ENCODE data around the gene PCBP3. TPM values are rescaled to one million over a fixed set of nuclear protein-coding genes. Genes with fewer than 3 reads are reported as not detected.
"Not testable (repeated sequence)": the region's sequence is repeated elsewhere in the genome, so short reads cannot be mapped to it uniquely, and the experiment has no call there.

PCBP3 gene
- total RNA-seq, 1 donor from 2014 or later: not detected

- peak; percentile 1 for DNase-seq
These were observed 51.6 kb downstream of the PCBP3 start for GRCh38 chr21:45695086-45695485.

GRCh38 chr21:45698493-45699184 lies 55.1 kb downstream of the PCBP3 start:
- DNase-seq: peak; percentile 61

- DNase-seq: no peak
These were observed 55.9 kb downstream of the PCBP3 start for GRCh38 chr21:45699251-45699942.

- DNase-seq: no peak
These were observed 56.4 kb downstream of the PCBP3 start for GRCh38 chr21:45699966-45700365.

- no peak for DNase-seq
These were observed 56.9 kb downstream of the PCBP3 start for GRCh38 chr21:45700461-45700860.

GRCh38 chr21:45704311-45705108 lies 61.0 kb downstream of the PCBP3 start:
- peak; percentile 3 for DNase-seq

- no peak for DNase-seq
These were observed 62.8 kb downstream of the PCBP3 start for GRCh38 chr21:45706299-45706698.

- no peak for DNase-seq
These were observed 65.6 kb downstream of the PCBP3 start for GRCh38 chr21:45709173-45709572.

GRCh38 chr21:45709696-45710268 lies 66.3 kb downstream of the PCBP3 start:
- DNase-seq: no peak

- not testable (repeated sequence) for DNase-seq
These were observed 66.8 kb downstream of the PCBP3 start for GRCh38 chr21:45710306-45710705.

GRCh38 chr21:45713613-45714012 lies 70.1 kb downstream of the PCBP3 start:
- DNase-seq: no peak

GRCh38 chr21:45715441-45715840 lies 71.9 kb downstream of the PCBP3 start:
- no peak for DNase-seq

GRCh38 chr21:45718413-45718812 lies 74.9 kb downstream of the PCBP3 start:
- DNase-seq: no peak

- no peak for DNase-seq
These were observed 75.8 kb downstream of the PCBP3 start for GRCh38 chr21:45719177-45719802.

GRCh38 chr21:45720204-45720603 lies 76.7 kb downstream of the PCBP3 start:
- DNase-seq: not testable (repeated sequence)

- DNase-seq: no peak
These were observed 78.1 kb downstream of the PCBP3 start for GRCh38 chr21:45721671-45722070.

GRCh38 chr21:45723049-45723958 lies 79.8 kb downstream of the PCBP3 start:
- DNase-seq: no peak

- no peak for DNase-seq
These were observed 80.9 kb downstream of the PCBP3 start for GRCh38 chr21:45724345-45724961.

- DNase-seq: no peak
These were observed 81.7 kb downstream of the PCBP3 start for GRCh38 chr21:45724994-45725843.

GRCh38 chr21:45725844-45726200 lies 82.3 kb downstream of the PCBP3 start:
- DNase-seq: no peak
